NCI-H2196 (cell line): ENCODE measurements around the gene TMEM108.
A peak's percentile ranks its signal among the peaks of the same experiment; 100 is the strongest.

ENCODE experiments used
- DNase-seq: peaks from one replicate; lab custom pipeline; 2025; ENCODE audit not compliant: unreplicated experiment; lab: John Stamatoyannopoulos, UW

TMEM108 gene

DNA sequence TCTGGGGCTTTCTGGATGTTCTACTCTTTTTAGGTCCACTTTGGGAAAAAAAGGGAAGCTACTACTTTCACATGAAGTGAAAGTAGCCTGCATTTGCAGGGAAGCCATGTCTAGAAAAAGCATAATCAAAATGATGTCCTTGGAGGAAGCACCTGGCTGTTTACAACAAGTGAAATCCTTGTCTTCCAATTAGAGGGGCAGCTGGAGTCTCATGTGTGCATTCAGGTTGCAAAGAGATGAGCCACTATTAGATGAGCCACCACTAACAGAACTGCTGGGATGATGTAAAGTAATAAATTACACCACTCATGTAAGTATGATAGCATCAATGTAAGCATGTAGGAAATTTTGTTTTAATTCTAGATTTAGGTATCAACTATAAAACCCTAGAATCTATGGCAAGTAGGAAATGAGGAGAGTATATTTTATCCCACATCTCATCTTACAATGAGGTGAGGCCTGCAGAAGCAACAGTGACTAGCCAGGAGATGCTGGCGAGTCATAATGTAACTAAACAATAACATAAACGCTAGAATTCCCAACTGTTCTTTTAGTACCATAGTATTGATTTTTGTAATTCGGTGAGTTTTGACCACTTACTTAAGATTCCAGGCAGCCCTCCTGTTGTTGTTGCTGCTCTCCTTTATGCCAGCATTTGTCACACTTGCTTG is 75.9 kb downstream of the TMEM108 start:
- DNase-seq, result no peak

DNA sequence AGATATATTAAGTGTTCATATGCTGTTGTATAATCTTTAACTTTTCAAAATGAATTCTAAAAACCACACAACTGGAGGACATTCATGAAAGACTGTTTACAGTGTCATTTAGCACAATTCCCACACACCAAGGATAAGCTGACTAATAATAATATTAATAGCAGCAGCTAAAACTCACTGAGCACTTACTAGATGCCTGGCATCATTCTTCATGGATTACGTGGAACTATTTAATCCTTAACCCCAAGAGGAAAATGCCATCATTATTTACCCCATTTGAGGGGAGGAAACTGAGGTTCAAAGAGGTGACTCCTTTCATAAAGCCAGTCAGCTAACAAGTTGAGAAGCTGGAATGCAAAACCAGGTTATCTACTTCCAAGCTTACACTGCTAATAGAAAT is 77.0 kb downstream of the TMEM108 start:
- DNase-seq, result no peak

DNA sequence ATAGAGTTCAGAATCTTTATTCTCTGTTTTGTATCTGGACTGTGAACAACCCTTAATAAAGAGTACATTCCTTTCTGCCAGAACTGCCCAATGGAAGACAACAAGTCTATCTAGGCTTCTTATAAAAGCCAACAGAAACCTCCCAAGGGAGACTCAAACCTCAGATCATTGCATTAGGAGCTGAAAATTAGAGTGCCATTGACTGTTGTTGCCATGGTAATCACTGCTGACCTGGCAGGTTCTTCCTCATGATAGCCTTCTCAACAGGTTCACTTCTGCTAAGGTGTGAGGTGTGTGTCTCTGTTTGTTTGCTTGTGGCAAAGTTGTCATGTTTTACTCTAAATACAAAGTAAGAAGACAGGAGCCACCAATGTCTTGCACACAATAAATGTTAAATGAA is 79.2 kb downstream of the TMEM108 start:
- peak; percentile 7 for DNase-seq

DNA sequence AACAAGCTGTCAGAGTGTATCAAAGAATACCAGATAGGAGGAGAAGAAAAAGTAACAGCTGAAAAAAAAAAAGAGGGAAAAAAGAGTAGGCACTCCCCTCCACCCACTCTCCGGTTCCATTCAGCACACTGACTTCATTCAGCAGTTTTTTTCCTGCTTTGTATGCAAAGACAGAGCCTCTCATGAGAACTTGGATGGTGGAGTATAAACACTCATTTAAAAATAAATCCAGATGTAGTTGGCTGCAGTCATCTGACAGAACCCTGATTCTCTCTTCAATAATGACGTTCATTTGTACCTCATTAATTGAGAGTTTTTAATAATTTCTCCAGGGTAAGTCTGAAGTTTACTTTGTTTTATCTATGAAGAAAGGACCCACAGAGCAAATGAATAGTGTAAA is 81.0 kb downstream of the TMEM108 start:
- DNase-seq, result no peak

DNA sequence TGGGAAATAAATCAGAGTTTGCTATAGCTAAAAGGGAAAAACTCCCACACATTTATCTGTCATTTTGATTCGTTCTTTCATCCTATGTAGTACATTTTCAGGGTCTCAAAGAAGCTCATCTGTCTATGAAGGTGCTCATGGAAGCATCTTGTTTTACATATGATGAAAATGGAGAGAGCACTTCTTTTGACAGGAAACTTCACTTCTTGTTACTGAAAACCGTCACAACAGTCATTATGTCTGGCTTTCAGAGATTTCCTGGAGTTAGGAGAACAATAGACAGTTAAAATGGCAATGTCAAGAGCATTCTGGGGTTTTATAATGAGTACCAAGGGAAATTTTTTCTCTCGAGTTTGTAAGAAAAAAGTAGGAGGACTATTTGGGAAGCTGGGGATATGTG is 83.3 kb downstream of the TMEM108 start:
- no peak for DNase-seq

DNA sequence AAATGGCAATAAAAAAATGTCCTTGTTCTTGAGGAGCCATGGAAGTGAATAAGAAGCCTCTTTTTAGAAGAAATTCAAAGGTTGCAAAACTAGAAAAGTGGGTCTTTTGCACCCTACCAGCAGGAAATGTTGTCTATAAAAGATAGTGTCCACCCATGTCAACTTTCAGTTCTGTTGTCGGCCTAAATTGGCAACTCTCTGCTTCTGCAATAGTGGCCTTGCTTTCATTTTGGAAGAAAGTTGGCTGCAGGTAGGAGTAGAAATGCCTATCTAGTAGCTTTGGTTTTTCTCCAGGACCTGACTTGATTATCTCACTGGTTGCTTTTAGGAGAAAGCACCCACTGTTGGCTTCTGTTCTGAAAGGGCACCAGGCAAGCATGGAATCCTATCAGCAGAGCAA is 85.4 kb downstream of the TMEM108 start:
- DNase-seq, result no peak

DNA sequence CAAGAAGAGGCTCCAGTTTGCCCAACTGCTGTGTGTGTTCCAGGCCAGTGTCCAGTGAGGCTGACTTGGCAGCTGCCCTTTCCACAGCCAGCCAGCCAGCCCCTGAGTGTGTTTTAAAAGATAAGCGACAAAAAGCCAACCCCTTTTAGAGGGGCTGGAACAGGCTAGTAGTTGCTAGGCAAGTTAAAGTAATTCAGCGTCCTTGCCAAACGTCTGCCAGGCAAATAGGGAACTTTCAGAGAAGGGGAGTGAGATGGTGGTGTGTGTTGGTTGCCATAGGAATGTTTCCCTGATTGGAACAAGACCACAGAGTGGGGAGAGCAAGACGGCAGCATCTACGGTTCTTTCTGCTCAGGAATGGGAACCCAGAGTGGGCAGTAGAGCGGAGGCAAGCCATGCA is 86.3 kb downstream of the TMEM108 start:
- no peak for DNase-seq

DNA sequence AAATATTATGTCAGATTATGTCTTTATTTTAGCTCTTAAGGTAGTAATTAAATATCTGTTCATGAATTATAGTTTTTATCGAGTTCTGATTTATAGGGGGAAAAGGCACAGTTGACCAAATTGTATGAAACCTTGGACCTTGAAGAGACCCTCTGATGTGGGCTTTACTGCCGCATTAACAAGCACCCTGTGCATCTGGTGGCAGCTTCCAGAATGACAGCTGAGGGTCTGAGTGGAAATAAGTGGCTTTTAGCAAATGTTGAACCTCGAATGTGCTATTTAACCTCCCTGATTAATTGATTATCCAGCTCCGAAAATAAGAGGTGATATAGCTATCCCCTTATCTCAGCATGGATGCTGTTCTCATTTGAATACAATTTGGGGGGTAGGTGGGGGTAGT is 87.0 kb downstream of the TMEM108 start:
- no peak for DNase-seq

DNA sequence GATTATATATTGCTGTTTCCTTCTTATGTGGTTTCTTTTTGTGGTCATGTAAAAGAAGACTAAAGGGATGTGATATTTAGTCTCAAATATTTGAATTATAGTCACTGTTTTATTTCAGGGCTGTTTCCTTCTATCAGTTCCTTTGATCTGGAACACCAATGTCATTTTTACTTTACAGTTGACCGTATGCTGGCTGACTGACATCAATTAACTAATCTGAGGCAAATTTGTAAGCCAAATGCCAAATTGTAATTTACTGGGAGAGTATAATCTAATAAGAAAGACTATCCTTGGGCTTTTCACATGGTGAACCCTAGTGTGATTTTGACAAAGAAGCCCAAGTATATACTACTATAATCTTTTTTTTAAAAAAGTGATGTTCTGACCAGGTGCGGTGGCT is 87.6 kb downstream of the TMEM108 start:
- DNase-seq, result no peak

DNA sequence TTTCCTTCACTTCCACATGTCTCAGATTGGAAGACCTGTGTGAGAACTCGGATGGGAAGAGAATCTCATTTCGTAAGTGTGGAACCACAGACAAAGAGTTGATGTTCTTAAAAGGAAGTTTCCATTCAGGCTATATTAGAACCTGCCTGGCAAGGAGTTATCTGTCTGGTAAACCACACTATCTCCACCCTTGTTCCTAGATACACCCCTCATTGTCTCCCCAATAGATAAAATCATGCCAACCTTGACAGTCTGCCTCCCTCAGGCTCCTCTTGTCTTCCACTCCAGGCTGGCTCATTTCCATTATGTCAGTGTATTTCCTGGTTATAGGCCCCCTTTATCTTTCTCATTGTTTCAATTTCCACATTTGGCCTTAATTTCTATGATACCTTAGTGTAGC is 89.2 kb downstream of the TMEM108 start:
- DNase-seq, result no peak

DNA sequence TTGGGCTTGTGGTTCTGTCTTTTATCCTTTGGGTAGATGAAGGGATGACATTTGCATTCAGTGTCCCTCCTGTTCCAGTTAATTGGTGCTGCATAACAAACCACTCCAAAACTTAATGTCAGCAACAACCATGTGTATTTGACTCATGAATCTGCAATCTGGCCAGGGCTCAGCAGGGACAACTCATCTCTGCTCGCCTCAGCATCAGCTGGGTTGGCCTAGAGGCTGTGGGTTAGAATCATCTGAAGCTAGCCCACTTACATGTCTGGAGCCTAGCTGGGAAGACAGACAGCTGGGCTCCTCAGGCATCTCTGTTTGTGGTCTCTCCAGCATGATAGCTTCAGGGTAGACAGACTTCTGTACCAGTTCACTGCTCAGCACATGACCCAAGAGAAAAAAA is 92.0 kb downstream of the TMEM108 start:
- DNase-seq, result no peak

DNA sequence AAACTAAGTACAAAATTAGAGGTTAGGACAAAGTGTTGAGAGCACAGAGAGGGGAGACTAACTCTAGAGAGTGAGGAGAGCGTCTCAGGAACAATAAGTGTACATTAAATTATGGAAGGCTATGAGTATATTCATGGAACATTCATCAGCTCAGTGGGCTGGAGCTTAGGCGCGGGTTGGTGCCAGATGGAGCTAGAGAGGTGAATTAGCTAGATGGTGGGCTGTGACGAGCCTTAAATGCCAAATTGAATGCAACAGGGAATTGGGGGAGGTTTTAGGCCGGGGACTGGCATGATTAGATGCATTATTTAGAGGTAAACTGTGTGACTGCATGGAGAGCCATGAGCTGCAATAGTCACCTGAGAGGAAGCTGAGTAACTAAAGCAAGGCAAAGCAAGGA is 97.1 kb downstream of the TMEM108 start:
- no peak for DNase-seq

DNA sequence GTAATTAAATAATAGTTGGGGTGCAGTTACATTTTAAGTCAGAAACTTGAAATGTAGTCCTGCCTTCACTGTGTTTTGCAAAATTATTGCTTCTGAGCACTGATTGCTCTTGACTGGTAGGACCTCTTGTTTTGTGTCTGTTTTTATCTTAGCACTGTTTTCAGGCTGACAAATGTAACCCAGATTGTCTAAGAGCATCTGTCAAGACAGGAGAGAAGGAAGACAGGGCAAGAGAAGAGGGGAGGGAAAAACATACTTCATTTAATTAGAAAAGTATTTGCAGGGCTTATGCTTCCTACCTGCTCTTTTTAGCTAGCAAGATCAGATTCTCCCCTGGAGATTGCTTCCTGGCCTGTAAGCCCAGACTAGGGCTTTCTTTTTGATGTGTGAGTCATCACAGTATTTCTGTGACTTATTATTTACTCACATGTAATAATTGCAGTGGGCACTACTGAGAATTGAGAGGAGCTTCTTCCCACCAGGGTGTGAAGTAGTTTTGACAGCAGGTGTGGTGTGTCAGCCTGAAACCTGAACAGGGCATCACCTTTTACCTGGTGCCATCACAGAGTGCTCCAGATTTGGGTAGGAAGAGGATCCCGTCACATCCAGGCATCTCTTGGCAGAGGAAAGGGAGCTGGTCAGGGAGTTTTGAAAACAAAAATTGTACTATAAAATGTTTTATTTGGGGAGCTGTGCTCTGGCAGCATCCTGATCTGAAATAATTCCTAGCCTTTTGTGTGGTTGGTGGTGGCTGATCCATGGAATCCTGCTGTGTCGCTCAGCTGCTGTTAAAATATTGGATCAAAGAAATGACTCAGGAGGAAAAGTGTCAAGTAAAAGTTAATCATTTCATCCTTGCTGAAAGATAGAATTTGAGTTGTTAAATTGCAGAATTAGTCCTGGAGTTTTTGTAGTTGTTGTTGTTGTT is 98.2 kb downstream of the TMEM108 start:
- DNase-seq, result peak; percentile 9

DNA sequence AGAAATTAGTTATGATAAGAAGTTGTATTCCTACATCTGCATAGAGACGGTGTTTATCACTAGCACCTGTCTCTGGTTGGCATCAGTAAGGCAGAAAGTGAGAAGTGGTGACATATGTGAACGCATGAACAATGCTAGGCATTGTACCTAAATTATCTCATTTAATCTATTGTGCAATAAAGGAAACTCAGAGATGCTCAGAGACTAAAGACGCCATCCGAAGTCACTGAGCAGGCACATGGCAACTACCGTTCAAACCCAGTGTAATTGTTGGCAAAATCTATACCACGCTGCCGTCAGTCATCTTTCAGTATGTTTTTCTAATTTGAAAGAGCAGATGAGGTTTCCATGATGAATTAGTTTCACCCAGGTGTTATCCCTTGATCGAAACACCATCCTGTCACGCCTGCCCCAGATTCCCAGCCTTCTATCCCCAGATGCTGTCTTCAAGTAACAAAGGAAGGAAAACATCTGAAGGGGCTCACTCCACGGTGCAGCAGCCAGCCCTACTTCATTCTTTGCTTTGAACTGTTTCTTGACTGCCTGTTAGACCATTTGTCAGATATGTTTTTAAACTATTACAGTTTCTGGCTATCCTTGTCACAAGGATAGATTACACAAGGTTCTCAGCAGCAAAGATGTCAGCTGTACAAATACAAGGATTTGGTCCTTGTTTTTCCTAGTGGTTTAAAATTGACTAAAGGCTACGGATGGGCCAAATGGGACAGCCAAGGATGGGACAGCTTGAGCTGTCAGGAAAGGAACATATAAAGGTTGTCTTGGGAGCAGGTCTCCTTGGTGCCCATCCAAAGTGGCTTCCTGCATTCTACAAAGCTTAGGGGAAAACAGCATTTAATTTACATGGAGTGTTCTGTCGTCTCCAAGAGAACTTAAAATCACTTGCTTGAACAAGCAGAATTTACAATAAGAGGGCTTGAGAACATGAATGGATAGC is 99.1 kb downstream of the TMEM108 start:
- no peak for DNase-seq

DNA sequence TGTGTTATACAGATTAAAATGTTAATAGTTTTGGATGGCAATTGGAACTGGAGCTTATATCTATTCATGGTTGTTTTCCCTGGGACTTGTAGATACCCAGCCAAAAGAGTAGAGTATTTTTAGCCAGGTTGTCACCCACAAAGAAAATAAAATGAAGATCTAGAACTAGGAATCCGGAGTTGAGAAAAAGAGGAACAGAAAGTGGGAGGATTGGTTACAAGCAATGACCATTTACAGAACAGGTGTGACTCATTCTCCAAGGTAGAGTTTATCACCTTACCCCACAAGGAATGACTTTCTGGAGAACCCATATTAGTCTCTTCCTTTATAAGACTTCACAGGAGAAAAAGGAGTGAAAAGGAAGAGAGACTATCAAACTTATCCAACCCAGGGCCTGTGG is 99.8 kb downstream of the TMEM108 start:
- DNase-seq, result no peak

DNA sequence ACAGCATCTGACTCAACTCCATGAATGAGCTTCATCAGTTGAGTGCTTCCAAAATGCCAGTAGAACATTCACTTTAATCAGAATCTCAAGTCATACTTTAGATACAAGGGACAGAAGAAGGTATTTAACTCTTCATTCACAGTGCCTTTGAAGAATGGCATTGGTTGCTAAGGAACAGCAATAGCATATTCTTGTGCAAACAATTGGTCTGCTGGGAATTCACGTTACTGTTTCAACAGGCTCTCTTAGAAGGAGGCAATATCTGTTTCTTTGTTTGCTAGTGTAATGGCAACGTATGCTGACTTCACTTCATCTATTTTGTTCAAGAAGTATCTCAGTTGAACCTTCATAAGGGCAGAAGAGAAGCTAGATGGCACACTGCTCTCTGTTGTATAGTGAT is 113.9 kb downstream of the TMEM108 start:
- peak; percentile 18 for DNase-seq

DNA sequence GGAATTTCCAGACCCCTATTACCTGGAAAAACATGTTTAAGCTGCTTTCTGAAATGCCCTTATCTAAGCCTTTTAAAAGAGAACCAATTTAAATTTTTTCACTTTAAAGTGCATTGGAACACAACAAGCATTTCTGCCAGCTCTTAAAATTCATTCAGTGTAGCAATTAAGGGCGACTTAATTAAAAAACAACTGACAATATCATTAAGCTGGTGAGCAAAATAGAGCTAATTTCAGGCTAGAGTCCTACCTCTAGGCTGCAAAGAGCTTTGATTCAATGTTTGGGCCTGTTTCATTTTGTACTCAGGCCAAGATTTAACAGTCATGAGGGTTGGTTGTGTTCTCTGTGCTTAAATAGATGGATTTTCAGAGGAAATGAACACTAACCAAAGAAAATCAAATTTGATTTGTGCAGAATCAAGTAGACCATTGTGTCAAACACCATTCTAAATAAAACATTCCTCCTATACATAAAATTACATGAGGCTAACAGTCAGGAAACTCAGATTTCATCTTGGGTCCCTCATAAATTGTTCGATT is 114.6 kb downstream of the TMEM108 start:
- no peak for DNase-seq

DNA sequence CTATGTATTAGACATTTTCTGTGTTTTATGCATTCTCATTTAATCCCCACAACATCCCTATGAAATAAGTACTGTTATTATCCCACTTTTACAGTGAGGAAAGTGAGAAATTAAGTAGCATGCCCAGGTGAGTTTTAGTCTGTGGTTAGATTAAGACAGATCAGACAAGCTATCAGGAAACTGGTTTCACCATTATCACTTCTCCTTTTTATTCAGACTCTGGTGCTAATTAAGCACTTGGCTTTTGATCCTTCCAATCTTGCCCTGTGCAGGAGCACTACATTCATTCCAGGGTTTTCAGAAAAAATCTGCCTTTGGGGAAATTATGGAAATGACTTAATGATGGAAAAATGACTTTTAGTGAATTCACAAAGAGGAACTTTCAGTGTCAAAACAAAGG is 115.2 kb downstream of the TMEM108 start:
- no peak for DNase-seq

DNA sequence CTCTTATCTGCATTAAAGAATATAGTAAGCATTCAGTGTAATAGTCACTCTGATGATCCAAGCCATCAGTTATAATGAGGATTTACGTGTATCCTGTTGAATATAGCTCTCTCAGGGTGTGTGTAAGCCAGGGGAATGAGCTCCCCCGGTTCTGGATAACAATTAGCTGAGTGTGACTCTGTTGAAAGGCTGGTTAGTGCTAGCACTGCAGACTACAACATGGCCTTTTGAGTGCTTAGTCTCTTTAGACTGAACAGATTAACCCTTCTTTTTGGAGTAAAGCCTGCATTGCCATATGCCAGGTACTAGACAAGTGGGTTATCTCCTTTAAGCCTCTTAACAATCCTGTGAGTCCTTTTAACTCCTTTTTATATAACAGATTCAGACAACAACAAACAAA is 119.5 kb downstream of the TMEM108 start:
- no peak for DNase-seq

DNA sequence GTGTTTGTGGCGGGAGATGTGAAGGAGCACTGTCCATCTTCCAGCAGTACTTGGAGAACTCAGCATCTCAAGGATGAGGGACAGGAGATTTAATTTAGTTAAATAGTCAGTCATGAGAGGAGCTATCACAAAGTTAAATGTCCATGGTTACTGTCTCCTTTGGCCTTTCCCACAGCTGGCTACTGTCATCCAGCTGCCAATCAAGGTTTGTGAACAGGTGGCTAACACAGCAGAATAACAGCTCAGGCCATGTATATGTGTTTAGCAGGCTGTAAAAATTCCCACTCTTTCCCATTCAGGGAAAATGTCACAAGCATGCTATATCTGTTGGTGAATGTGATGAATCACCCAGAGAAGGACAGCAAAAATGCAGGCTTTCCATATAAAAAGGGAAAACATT is 120.5 kb downstream of the TMEM108 start:
- DNase-seq, result no peak
